Lower leg skin (tissue), 3 donors: ENCODE data around the gene DDRGK1.

ENCODE experiments used
- CTCF ChIP-seq, 3 donors: fragments of 450-650 bp; IDR thresholded peaks; one replicate each; pipeline ENCODE4 v1.5.1; 2016; ENCODE audit warnings: antibody characterized with exemption in 3 of 3, mild to moderate bottlenecking in 3 of 3, moderate library complexity in 2 of 3
- POLR2A ChIP-seq, 2 donors: fragments of 450-650 bp; IDR thresholded peaks; one replicate each; pipeline ENCODE4 v1.6.1; 2016 to 2017; ENCODE audit warnings: antibody characterized with exemption in 2 of 2, mild to moderate bottlenecking in 1 of 2, moderate library complexity in 1 of 2

- no peak for TF ChIP-seq POLR2A (IDR thresholded peaks at IDR 0.05)
- TF ChIP-seq CTCF (IDR thresholded peaks at IDR 0.05) = no peak
Measured at GRCh38 chr20:3163099-3164042, 41.1 kb downstream of the DDRGK1 start.
